ENCODE data around the gene DPM3.

Gene DPM3

GRCh38 chr1:155104605-155105534 is 35.5 kb downstream of the DPM3 start:
- in situ Hi-C loops (cut with MboI; ENCODE audit: low sequenced_read_pairs) = no loop called here

GRCh38 chr1:155103325-155103724 is 37.0 kb downstream of the DPM3 start:
- in situ Hi-C loops (cut with MboI; ENCODE audit: low sequenced_read_pairs) = no loop called here

GRCh38 chr1:155099331-155099730 is 41.0 kb downstream of the DPM3 start:
- in situ Hi-C loops (cut with MboI; ENCODE audit: low sequenced_read_pairs) = no loop called here

- in situ Hi-C loops (cut with MboI; ENCODE audit: low sequenced_read_pairs) = loop anchor here (5.0 kb wide), 1 partner anchor 78 kb away; the partner anchor contains the start of genes KRTCAP2 and TRIM46
These were observed 45.7 kb downstream of the DPM3 start for GRCh38 chr1:155094622-155094948.

- in situ Hi-C loops (cut with MboI; ENCODE audit: low sequenced_read_pairs) = loop anchor here (5.0 kb wide), 1 partner anchor 78 kb away; the partner anchor contains the start of genes KRTCAP2 and TRIM46
These were observed 46.3 kb downstream of the DPM3 start for GRCh38 chr1:155093911-155094621.

GRCh38 chr1:155092641-155093040 is 47.7 kb downstream of the DPM3 start:
- in situ Hi-C loops (cut with MboI; ENCODE audit: low sequenced_read_pairs) = loop anchor here (5.0 kb wide), 1 partner anchor 80 kb away; the partner anchor contains the start of genes KRTCAP2 and TRIM46

- in situ Hi-C loops (cut with MboI; ENCODE audit: low sequenced_read_pairs) = loop anchor here (5.0 kb wide), 1 partner anchor 80 kb away; the partner anchor contains the start of genes KRTCAP2 and TRIM46
These were observed 48.2 kb downstream of the DPM3 start for GRCh38 chr1:155092131-155092530.

GRCh38 chr1:155091071-155092051 is 49.0 kb downstream of the DPM3 start:
- in situ Hi-C loops (cut with MboI; ENCODE audit: low sequenced_read_pairs) = loop anchor here (5.0 kb wide), 1 partner anchor 81 kb away; the partner anchor contains the start of genes KRTCAP2 and TRIM46
